ENCODE results near the gene CD69.
"Not testable (repeated sequence)": the region's sequence is repeated elsewhere in the genome, so short reads cannot be mapped to it uniquely, and the experiment has no call there.

CD69 gene

DNA sequence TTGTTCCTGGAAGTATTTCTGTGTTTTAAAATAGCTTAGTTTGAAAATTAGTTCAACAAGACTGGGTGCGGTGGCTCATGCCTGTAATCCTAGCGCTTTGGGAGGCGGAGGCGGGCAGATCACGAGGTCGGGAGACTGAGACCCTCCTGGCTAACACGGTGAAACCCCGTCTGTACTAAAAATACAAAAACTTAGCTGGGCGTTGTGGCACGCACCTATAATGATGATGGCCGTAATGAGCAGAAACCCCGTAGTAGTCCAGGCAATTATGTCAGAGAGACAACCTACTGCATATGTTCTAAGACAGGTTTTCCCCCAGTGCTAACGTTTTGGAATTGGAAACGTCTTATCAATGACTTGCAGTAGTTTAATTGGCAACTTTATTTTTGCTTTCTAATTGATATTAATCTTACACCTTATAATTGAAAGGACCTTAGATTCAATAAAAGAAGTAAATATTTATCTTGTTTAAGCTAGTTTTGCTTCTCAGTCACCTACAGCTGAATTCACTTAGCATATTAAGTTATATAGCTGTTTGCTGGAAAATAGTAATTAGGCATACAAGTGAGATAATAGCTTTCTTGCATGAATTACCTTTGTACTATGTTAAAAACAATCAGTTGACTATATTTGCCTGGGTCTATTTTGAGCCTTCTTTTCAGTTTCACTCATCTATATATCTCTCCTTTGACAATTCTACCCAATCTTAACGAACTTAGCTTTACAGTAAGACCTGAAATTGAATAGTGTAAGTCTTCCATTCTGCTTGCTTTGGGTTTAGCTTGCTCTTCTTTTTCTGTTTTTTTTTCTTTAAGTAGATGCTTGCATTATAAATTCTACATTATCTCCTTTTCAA is 43.4 kb downstream of the CD69 start:
- ATAC-seq (no peak), DNase-seq (no peak)

DNA sequence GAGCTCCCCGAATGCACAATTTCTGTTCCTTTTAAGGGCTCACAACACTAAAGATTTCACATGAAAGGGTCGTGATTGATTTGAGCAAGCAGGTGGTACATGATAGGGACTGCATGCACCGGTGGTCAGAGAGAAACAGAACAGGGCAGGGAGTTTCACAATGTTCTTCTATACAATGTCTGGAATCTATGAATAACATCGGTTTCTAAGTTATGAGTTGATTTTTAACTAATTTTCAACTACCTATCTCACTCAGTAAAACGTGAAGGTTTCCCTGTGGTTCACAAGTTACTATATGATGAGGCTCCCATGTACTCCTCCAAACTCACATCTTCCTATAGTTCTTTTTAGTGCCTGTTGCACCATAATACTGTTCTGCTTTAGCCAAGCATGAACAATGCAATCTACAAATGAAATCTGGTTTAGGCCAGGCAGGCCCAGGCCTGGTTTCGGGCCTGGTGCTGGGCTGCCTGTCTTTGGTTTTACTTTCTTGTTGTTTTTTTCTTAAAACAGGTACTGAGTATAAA is 47.6 kb downstream of the CD69 start:
- not testable (repeated sequence) for DNase-seq
- peak; percentile 49 for ATAC-seq

DNA sequence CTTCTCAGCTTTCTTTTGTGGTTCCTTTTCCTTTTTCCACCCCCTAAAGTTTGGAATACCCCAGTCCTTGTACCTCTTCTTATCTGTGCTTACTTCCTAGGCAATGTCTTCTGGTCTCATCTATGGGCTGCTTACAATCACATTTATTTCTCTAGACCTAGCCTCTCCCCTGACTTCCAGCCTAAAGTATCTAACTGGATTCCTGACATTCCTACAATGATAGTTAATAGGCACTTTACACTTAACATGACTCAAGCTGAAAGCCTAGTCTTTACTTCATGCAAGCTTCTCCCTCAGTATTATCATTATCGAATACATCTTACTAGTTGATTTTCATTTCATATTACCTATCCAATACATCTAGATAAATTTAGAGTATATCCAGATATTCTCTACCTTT is 49.0 kb downstream of the CD69 start:
- no peak for ATAC-seq
- DNase-seq = no peak

DNA sequence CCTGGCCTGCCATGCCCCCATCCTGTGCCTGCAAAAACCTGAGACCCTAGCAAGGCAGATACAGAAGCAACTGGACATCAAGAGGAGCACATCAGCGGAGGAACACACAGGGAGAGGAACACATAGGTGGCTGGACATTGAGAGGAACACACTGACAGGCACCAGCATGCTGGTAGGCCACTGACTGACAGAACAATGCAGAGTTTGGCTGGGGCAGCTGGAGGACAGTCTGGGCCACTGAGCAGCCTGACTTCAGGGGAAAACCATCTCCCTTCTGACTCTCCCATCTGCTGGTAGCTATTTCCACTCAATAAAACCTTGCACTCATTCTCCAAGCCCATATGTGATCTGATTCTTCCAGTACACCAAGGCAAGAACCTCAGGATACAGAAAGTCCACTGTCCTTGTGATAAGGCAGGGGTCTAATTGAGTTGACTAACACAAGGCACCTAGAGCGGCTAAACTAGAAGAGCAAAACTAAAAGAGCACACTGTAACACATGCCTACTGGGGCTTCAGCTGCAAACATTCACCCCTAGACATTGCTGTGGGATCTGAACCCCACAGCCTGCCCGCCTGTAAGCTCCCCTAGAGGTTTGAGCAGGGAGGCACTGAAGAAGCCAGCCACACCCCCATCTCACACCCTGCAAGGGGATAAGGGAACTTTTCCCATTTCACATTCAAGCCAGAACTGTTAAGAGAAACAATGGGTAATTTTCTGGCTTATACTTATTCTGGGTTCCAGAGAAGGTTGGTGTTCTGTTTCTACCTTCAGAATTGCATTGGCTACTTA is 49.9 kb downstream of the CD69 start:
- ATAC-seq = no peak

DNA sequence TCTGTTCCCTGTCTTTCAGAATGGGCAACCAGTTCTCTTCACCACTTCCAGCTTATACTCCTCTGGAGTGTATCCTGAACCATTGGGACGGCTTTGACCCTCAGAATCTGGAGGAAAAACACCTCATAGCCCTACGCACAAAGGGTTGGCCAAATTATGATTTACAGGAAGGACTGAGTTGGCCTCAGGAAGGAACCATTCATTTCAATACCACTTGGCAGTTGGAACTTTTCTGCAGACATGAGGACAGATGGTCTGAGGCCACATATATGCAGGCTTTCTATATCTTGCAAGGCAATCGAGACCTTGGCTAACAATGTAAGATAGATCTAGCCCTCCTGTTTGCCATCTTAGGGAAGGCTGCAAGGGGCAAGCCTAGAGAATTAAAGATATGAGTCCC is 51.8 kb downstream of the CD69 start:
- no peak for DNase-seq

More for the DNA sequence above, 49.9 kb downstream of the CD69 start:
- DNase-seq = no peak

DNA sequence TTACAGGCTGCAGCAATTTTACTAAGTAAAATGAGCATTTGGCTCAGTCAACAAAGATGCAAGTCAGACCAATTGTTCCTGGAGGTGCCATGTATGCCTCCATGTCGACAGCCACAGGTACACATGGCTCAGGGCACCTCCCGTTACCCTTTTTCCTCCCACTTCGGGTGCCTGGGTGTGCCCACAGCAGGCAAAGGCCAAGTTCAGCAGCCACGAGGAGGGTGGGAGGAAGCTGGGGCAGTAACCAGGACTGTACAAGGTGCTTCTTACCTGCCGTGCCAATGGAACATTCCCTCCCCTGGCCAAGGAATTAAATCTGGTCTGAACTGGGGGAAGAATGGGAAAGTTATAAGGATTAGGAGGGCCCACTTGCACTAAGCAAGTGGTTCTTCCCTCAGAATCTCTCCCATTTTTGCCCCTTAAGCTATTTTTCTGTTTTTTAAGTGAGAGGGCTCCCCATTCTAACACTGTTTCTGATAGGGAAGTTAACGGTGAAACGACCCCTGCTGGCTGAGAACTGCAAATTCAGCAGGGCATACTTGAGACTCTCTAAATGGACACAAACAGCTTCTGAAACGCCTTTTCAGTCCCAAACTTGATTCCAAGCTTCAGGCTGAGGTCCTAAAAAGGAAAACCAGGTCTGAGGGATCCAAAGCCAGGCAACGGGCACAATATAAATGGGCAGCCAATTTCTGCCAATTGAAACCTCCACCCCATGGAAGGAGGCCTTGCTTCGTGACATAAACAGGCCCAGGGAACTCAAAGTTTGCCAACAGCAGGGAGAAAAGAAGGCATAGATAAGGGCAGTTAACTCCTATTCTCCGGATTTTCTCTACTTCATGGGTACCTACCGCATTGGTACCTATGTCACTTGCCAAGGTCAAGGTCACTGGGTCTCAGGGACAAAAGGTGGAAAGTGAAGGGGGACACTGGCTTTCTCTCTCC is 52.6 kb downstream of the CD69 start:
- peak; percentile 81 for ATAC-seq
- DNase-seq = peak; percentile 67

More for the DNA sequence above, 51.8 kb downstream of the CD69 start:
- ATAC-seq = no peak

DNA sequence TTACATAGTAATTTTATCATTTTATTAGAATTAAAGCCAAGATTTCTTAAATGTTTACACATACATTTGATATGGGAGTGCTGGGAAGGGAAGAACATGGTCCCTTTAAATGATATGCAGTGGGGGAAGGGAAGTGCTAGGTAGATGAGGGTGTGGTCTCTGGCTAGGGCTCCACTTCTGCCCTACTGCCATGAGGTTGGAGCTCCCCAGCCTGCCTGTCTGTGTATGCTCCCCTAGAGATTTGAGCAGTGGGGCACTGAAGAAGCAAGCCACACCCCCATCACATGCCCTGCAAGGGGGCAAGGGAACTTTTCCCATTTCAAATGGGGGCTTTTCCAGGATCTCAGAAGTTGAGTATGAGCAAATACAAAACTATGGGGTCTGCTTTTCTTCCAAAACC is 53.3 kb downstream of the CD69 start:
- ATAC-seq (peak; percentile 53), DNase-seq (peak; percentile 34)

DNA sequence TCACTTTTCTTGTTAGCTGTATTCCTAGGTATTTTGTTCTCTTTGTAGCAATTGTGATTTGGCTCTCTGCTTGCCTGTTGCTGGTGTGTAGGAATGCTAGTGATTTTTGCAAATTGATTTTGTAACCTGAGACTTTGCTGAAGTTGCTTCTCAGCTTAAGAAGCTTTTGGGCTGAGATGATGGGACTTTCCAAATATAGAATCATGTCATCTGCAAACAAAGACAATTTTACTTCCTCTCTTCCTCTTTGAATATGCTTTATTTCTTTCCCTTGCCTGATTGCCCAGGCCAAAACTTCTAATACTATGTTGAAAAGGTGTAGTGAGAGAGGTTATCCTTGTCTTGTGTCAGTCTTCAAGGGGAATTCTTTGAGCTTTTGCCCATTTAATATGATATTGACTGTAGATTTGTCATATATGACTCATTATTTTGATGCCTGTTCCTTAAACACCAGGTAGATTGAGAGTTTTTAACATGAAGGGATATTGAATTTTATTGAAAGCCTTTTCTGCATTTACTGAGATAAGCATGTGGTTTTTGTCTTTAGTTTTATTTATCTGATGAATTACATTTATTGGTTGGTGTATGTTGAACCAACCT is 54.5 kb downstream of the CD69 start:
- DNase-seq (no peak), ATAC-seq (no peak)

DNA sequence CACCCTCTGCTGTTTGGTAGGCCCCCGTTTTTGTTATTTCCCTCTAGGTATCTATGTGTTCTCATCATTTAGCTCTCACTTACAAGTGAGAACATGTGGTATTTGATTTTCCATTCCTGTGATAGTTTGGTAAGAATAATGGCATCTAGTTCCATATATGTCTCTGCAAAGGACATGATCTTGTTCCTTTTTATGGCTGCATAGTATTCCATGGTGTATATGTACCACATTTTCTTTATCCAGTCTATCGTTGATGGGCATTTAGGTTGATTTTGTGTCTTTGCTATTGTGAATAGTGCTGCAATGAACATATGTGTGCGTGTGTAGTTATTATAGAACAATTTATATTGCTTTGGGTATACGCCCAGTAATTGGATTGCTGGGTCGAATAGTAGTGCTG is 56.1 kb downstream of the CD69 start:
- not testable (repeated sequence) for DNase-seq, ATAC-seq

Measured in stimulated activated naive CD8-positive, alpha-beta T cell treated with anti-CD3 and anti-CD28 coated beads, Interleukin-15, Interleukin-2, amounts not matched to agents 100 U/mL and 50 U/mL, for 24 hours (primary cell).